ENCODE results near the gene GARIN5B. TPM values are rescaled to one million over a fixed set of nuclear protein-coding genes. Genes with fewer than 3 reads are reported as not detected.
A peak's percentile ranks its signal among the peaks of the same experiment; 100 is the strongest.

Gene GARIN5B
- total RNA-seq, 1 experiment from 2014 or later: 0.13 TPM

DNA sequence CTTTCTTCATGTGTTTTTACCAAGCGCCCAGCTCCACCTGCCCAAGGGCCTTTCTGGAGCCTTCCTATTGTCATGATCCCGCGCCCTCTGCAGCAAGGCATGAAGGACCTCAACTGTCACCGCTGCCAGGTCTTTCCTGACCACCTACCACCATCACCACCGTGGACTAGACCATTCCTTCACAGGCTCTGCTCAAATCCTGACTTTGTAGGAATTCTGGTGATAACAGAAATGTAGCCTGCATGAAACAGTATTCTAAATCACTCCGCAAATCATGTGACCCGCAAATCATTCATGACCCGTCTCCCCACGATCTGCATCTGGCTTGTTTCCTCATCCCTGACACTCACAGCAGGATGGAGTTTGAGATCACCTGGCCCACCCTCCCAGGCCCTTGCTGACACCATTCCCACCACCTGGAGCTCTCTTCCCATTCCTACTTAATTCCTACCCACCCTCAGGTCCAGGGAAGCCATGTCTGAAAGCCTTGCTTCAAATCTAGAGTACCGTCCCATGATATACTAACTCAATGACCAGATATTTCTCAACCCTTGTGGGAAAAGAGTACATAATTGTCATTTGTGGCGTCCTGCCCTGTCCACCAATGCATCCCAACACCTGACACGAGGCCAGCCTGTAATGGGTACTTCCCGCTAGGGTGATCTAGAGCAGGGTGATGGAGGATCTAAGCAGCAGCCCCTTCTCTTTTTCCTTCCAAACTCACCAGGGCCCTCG lies 43.2 kb upstream of the GARIN5B start:
- Histone ChIP-seq H3K23me2 (ENCODE audit: insufficient read length, low read depth, low read length, poor library complexity, severe bottlenecking) (peaks cover 6% of the 10 kb centered on the region), H3K27me3 (ENCODE audit: insufficient read depth, low read length) (no peaks in the 10 kb centered on the region), H3K18ac (ENCODE audit: insufficient read length, low read depth, low read length) (no peak overlapping the region), H2AFZ (ENCODE audit: low read length) (no peak overlapping the region), H4K91ac (ENCODE audit: insufficient read length, low read depth, low read length) (no peak overlapping the region), H3K56ac (ENCODE audit: insufficient read length, low read depth, low read length) (no peak overlapping the region), H2BK120ac (ENCODE audit: low read depth, low read length, poor library complexity, severe bottlenecking) (no peak overlapping the region), H4K20me1 (ENCODE audit: control insufficient read depth, insufficient read depth, insufficient read length) (no peaks in the 10 kb centered on the region), H3K4me1 (ENCODE audit: insufficient read depth, low read length) (no peaks in the 10 kb centered on the region; the same call in 1 of the 2 replicates), H2BK12ac (ENCODE audit: insufficient read length, low read depth, low read length) (no peak overlapping the region), H3K4me2 (ENCODE audit: insufficient read depth, insufficient read length, low read length) (peak overlapping the region; percentile 77), H3T11ph (ENCODE audit: low read length) (no peak overlapping the region), H3K9ac (ENCODE audit: extremely low read depth, insufficient read length, low read length) (peak overlapping the region; percentile 73), H3K23ac (ENCODE audit: insufficient read length, low read depth, low read length) (no peak overlapping the region), H2BK20ac (ENCODE audit: low read depth, low read length, poor library complexity, severe bottlenecking) (no peak overlapping the region), H3K79me1 (ENCODE audit: insufficient read depth, low read depth, low read length, poor library complexity, severe bottlenecking) (peaks cover 7% of the 10 kb centered on the region), H4K8ac (replicated peaks; ENCODE audit: insufficient read length, low read depth, low read length) (no peak overlapping the region), H3K9me3 (ENCODE audit: control insufficient read depth, low read depth, low read length) (no peaks in the 10 kb centered on the region), H2BK15ac (ENCODE audit: low read depth, low read length) (no peak overlapping the region), H3K14ac (ENCODE audit: insufficient read depth, low read length) (no peak overlapping the region), H2AK5ac (ENCODE audit: insufficient read length, low read length) (no peak overlapping the region), H3K79me2 (ENCODE audit: insufficient read depth, low read length) (peaks cover 14% of the 10 kb centered on the region; the same call in 1 of the 2 replicates), H3K27ac (ENCODE audit: insufficient read length, low read depth, low read length) (no peak overlapping the region), H2BK5ac (ENCODE audit: insufficient read length, low read length) (no peak overlapping the region), H4K5ac (ENCODE audit: insufficient read length, low read depth, low read length) (no peak overlapping the region), H3K4ac (ENCODE audit: low read depth, low read length) (no peak overlapping the region)
- peaks cover 20 to 21% of the 10 kb centered on the region in 2 experiments for H3K9me3 Mint-ChIP-seq
- TF ChIP-seq, protein P1, sequence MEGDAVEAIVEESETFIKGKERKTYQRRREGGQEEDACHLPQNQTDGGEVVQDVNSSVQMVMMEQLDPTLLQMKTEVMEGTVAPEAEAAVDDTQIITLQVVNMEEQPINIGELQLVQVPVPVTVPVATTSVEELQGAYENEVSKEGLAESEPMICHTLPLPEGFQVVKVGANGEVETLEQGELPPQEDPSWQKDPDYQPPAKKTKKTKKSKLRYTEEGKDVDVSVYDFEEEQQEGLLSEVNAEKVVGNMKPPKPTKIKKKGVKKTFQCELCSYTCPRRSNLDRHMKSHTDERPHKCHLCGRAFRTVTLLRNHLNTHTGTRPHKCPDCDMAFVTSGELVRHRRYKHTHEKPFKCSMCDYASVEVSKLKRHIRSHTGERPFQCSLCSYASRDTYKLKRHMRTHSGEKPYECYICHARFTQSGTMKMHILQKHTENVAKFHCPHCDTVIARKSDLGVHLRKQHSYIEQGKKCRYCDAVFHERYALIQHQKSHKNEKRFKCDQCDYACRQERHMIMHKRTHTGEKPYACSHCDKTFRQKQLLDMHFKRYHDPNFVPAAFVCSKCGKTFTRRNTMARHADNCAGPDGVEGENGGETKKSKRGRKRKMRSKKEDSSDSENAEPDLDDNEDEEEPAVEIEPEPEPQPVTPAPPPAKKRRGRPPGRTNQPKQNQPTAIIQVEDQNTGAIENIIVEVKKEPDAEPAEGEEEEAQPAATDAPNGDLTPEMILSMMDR (conservative IDR thresholded peaks at IDR 0.05): no peak
- peaks cover 19% of the 10 kb centered on the region for H3K27me3 Mint-ChIP-seq (ENCODE audit: low read depth)
- H3K4me3 Mint-ChIP-seq: peak overlapping the region; percentile 88 to 90
- peaks cover 49 to 60% (median 58%) of the 10 kb centered on the region in 3 experiments for H3K36me3 Mint-ChIP-seq (ENCODE audit: insufficient read depth in 1 of 3, low read depth in 3 of 3)
- peaks cover 18 to 40% of the 10 kb centered on the region in 2 experiments for H3K4me1 Mint-ChIP-seq
- H3K27ac Mint-ChIP-seq: peak overlapping the region; percentile 34 to 79 (median 58); a peak in 6 of 7 replicates
- WGBS (ENCODE audit: extremely low coverage, insufficient read length, low lambda C conversion rate): no CpG with 5 or more reads among the region's 14 CpGs
- no peak for DNase-seq
